ENCODE measurements around the gene TIAM2.
"Not testable (repeated sequence)": the region's sequence is repeated elsewhere in the genome, so short reads cannot be mapped to it uniquely, and the experiment has no call there.

Gene TIAM2

DNA sequence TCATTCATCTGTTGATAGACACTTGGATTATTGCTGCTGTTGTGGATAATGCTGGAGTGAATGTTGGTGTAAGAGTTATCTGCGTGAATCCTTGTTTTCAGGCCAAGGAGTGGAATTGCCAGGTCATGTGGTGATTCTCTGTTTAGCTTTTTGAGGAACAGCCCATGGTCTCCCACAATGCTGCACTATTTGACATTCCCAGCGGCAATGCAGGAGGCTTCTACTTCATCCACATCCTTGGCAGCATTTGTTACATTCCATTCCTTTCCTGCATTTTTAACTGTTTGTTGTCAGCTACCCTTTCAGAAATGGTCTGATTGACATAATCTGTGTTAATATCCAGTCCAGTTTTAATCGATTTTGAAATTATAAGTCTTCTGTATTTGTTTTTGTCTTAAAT, 217.0 kb downstream of the TIAM2 start:
- DNase-seq: no peak

DNA sequence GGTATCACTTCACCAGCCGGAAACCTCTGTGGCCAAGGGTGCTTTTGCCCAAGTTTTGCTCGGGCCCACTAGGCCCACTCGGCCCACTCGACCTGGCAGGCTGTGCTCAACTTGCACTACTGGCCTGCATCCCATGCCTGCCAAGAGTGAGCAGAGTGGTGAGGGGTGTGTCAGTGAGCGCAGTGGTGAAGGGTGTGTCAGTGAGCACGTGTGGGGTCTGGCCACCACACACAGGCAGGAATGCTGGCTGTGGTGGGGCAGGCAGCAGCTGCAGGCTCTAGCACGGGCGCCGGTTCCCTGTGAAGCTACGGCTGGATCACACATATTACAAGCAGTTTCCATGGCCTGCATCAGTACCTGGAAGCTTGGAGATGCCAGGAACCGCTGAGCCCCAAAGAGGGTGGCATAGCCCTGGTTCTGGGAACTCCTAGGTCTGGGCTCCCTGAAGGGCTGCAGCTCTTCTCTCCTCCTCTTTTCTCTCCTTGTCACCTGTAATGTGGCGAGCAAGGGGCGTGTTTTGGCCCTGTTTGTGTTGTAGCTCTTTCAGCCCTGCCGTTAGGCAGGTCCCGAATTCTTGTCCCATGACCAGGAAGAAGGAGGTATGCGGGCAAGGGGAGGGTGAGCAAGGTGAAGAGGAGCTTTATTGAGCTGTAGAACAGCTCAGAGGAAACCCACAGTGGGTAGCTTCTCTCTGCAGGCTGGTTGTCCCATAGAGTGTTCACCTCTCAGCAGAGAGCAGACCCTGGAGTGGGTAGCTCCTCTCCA, 217.7 kb downstream of the TIAM2 start:
- DNase-seq: no peak

DNA sequence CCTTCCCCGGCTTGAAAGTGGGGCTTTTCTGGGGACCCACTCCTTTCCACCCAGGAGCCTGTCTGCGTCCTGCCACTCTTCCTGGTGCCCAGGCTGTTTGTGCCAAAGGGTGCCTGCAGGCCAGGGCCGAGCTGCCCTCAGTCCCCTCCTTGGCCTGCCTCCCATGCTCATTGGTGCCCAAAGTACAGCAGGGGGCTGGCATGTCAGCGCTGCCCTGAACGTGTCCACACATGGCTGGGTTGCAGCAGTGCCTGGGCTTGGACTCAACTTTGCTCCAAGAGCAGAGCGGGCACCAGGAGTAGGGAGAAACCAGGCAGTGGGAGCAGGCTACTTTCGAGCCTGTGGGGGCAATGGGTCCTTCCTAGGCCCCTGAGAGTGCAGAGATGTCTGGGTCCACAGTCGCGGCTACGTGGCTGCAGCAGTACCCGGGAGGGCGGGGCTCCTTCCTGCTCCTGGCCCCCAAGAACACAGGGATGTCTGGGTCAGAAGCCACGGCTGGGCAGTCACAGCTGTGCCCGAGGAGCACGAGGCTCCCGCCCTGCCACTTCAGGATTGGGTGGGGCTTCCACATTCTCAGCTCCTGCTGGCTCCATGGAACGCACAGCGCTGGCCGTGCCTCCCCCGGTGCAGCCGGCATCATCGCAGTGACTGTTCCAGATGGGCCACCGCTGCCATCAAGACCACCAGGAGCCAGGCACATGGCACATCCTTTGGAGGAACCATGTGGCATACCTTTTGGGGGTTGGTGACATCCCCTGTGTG, 218.7 kb downstream of the TIAM2 start:
- DNase-seq: no peak

DNA sequence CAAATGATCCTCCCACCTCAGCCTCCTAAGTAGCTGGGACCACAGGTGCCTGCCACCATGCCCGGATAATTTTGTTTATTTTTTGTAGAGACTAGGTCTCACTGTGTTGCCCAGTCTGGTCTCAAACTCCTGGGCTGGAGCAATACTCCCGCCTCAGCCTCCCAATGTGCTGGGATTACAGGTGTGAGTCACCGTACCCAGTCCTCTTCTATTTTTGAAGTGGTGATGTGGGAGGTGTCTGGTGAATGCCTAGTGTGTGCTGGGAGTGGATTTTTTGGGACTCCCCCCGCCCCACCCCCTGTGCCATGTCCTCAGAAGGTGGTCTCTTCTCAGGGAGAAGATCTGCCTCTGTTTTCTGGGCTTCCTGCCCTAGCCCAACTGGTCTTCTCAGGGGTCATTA, 220.8 kb downstream of the TIAM2 start:
- no peak for DNase-seq

DNA sequence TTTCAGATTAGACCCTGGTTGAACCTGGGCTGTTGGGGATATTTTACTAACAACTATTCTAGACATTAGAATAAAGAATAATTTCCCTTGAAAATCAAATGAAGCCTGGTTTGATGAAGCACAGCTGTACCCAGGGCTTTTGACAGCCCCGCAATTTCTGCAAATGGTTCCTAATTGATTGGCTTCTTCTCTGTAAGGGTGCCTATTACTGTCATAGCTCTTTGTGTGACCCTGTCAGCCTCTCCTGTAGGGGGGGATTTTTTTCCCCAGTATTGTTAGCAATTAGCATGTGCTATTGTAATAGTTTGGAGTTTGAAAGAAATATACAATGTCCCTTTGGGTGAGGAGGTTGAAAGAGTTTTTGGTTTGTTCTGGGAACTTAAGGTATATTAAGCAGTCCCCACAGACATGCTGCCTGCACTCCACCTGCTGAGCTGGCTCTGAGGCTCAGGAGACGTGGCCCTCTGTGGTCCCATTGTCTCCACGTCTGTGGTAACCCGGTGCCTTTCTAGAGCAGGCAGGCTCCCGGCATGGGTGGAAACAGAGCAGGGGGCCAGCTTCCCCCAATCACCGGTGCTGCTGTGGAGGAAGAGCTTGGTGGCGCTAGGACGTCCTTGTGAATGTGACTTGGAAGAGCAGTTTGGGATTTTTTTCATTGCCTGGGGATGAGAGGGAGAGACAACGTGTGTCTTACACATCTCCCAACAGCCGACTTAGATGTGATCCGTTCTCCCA, 221.4 kb downstream of the TIAM2 start:
- no peak for DNase-seq

DNA sequence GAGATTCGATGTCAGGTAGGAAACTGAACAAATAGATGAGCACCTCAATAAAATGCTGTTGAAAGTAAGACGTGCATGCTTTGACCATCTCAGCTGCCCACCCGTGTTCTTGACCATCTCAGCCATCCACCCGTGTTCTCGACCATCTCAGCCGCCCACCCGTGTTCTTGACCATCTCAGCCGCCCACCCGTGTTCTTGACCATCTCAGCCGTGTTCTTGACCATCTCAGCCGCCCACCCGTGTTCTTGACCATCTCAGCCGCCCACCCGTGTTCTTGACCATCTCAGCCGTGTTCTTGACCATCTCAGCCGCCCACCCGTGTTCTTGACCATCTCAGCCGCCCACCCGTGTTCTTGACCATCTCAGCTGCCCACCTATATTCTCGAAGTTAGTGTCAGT, 223.6 kb downstream of the TIAM2 start:
- not testable (repeated sequence) for DNase-seq

DNA sequence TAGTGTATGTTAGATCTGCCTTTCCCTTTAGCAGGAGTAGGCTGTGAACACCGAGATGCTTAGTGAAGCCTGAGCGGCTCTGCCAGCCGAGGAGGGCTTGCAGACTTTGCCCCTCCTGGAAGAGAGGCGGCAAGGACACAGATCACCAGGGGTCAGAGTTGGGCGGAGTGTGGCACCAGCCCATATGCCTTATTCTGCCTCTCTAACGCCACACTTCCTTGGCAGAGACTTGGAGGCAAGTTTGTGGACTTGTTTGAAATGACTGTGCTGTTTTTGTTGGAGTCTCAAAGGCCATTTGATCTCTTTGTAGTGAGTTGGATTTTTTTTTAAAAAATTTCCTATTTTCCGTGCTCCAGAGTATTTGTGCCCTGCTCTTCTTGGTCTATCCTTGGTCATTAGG, 224.2 kb downstream of the TIAM2 start:
- no peak for DNase-seq

DNA sequence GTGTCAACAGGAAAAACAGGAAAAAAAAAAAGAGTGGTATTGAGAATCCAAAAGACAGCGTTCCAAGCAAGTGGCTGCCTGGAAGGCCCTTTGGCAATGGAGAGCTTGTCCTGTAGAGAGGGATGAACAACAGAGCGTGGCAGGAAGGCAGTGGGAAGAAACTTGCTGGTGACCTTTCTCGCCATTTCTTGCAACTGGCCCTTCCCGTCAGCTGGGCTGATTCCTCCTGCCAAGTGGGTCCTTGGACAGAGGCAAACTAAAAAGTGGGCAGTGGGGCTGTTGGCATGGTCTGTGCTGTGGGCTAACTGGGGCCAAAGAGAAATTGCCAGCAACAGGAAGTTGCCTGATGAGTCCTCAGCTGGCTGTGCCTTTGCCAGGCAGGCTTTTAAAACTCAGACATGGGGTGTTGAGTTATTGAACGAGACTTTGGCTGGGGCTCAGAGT, 224.8 kb downstream of the TIAM2 start:
- no peak for DNase-seq

DNA sequence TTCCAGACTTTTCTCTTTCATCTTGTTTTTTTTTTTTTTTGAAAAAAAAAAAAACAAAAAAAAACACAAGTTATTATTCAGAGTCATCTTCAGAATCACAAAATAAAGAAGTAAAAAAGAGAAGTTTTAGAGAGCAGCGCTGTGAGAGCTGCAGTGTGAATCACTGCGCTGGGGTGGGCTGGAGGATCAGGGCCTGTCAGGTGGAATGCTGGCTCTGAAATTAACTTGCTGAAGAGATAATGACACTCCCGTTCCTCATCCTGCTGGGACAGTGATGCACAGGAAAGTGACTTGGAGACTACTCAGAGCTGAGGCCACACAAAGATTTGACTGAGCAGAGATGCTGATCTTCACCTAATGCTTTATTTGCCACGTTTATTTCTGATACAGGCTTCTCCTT, 226.0 kb downstream of the TIAM2 start:
- no peak for DNase-seq

DNA sequence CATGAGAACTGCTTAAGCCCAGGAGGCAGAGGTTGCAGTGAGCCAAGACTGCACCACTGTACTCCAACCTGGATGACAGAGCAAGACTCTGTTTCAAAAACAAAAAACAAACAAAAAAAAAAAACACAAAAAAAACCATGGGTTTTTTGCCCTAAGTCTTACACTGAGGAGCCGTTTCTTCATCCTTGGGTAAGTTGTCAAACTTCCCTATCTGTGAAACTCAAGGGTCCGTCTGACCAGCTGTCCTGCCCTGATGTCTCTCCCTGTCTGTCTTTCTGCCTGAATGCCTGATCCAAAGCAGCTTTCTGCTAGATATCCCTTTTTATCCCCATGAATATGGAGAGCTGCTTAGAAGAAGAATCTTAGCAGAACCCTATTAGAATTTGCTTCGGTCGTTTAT, 227.4 kb downstream of the TIAM2 start:
- no peak for DNase-seq

DNA sequence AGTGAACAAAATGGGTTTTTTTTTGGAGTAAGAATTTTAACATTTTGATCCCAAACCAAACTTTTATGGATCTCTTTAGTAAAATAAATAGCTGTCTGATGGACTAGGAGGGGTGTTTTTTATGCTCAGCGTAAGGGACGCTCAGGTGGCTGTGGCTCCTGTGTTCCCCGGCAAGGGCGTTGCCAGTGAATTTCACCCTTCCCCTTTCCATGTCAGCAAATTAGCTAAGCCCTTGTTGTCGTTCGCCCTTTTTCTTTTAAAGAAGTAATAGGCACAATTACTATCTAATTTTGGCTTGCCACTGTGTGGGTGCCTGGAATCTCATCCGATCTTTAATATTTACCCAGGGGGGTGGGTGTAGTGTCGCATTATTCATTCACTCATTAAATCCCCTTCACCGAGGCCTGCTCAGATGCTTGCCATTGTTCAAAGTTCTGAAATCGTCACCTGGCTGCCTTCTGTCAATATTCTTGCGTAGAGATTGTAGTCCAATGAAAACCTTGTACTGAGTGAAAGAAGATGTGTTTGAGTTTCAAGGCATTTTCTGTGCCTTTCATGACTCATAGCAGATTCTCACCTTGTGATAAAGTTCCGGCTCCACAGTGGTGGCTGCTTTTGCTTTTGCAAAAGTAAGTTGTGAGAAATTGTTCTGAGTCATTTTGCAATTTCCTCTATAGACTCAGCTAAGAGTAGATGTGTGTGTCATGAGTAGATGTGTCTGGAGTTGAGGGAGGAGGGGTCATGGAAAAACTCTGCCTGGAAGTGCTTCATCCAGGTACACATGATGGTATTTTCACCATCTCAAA, 228.7 kb downstream of the TIAM2 start:
- peak; percentile 51 for DNase-seq

DNA sequence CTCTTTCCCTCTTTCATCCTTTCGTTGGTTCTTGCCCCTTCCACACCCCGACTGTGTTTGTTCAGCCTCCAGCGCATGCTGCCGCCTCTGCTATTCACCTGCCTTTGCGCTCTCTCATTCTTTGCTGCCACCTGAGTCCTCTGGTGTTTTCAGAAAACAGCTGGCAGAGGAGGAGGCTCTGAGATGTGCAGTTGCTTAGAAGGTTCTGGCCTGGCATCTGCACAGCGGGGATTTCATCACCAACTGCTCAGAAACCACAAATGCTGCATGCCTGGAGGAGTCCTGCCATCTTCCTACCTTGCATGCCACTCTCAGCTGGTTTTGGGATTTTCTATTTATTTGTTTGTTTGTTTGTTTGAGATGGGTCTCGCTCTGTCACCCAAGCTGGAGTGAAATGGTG, 229.5 kb downstream of the TIAM2 start:
- peak; percentile 6 for DNase-seq

DNA sequence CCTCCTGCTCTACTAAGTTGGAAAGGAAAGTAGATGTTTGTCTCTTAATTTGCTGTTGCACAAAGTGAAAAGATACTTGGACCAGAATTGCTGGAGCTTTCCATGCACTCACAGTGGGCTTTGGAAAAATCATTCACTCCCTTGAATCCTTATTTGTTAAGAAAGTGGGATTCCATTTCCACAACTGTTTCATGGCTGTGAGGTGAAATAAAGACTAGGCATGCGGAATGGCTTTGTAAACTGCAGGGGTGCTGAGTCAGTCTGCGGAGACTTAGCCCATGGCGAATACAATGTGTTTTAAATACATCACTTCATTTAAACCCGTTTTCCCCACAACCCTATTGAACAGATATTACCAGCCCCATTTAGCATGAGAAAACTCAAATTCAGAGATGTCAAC, 231.9 kb downstream of the TIAM2 start:
- no peak for DNase-seq

DNA sequence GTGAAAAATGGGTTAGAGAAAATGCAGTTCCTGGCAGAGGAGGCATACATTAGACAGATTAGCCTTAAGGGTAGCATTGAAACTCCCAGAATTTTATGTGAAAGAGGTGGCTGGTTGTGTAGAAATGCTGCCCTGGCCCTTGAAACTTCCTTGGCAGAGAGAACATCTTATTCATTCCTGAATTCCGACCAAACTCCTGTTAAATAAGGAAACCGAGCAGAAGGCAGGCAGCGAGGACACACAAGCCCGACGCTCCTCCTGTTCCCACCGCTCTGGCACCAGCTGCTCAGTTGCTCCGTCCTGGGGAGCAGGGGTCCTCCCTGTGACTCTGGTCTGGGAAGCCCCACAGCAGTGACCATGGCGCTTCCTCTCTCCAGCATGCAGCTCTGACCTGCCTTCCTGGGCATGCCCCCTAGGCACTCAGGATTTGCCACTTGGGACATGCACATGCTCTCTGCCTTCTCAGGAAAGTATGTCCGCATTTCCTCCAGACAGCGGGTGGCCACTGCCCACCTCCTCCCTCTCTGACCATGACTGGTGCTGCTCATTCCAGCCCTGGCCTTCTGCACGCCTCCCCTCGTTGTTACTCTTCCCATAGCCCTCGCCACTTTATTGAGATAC, 233.5 kb downstream of the TIAM2 start:
- DNase-seq: no peak

DNA sequence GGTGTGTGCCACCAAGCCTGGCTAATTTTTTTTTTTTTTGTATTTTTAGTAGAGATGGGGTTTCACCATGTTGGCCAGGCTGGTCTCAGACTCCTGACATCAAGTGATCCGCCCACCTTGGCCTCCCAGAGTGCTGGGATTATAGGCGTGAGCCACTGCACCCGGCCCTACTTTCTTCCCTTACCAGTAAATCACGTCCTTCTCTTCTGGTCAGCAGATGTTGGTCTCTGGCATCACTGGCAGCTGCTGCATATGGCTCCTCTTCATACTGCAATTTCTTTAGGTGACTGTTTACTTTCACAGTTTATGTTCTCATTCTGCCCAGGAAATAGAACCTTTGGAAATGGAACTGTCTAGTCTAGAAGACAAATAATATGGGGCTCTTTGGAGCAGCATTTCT, 235.9 kb downstream of the TIAM2 start:
- DNase-seq: not testable (repeated sequence)

DNA sequence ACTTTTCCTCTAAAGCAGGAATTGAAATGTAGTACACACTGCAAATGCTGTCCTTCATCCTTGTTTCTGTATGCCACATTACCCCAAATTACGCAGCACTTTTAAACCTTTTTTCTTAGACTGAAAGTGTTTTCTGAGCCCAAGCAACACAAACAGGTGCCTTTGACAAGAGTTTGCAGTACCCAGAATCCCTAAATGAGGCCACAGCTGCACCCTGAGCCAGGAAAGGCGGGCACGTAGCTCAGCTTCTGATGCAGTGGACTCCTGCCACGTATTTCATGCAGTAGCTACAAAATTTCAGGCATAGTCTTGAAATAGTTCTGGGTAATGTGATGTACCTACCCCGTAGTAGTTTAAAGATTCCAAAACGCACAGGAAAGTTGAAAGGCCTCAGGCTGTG, 237.7 kb downstream of the TIAM2 start:
- DNase-seq: no peak

DNA sequence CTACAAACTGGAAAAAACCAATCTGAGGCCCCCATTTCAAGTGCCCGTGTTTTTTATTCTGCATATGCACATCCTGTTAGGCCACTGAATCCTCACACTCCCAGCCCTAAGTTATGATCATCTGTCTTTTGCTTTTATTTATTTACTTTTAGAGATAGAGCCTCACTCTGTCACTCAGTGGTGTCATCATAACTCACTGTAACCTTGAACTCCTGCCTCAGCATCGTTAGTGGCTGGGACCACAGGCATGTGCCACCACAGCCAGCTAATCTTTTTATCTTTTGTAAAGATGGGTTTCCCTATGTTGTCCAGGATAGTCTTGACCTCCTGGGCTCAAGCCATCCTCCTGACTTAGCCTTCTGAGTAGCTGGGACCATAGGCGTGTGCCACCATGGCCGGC, 239.1 kb downstream of the TIAM2 start:
- no peak for DNase-seq

DNA sequence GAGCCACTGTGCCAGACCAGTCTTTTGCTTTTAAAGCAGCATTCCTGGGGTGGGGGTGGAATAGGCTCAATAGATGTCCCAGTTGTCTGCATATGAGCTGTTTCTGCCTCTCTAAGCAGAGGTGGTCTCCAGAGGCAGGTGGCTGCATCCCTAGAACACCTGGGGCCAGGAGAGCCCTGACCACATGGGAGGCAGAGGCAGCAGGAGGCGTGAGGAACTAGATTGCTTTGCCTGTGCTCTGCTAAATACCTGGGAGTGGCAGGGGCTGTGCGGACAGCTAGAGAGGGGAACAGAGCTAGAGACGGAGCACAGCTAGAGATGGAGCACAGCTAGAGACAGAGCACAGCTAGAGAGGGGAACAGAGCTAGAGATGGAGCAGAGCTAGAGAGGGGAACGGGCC, 239.6 kb downstream of the TIAM2 start:
- no peak for DNase-seq

DNA sequence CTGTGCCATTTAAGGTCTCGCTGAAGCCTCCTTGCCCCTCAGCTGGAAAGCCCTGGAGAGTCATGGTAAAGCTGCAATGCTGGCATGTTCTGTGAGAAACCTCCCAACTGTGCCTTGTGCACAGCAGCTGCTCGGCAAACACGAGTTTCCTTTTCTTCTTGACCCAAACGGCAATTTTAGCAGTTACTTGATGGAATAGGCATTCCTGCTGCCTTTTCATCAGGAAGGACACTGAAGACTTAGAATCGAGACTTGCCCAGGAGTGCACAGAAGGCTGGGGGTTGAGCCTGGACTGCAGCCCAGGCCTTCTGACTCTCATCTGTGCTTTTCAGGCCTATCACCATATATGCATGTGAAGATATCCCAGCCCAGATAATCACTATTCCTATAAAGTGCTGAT, 240.0 kb downstream of the TIAM2 start:
- DNase-seq: no peak

DNA sequence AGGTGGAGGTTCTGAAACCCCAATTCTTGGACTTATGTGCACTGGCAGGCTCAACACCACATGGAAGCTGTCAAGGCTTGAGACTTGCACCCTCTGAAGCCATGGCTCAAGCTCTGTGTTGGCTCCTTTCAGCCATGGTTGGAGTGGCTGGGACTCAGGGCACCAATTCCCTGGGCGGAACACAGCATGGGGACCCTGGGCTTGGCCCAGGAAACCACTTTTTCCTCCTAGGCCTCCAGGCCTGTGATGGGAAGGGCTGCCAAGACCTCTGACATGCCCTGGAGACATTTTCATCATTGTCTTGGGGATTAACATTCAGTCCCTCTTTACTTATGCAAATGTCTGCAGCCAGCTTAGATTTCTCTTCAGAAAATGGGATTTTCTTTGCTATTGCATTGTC, 242.5 kb downstream of the TIAM2 start:
- DNase-seq: no peak

DNA sequence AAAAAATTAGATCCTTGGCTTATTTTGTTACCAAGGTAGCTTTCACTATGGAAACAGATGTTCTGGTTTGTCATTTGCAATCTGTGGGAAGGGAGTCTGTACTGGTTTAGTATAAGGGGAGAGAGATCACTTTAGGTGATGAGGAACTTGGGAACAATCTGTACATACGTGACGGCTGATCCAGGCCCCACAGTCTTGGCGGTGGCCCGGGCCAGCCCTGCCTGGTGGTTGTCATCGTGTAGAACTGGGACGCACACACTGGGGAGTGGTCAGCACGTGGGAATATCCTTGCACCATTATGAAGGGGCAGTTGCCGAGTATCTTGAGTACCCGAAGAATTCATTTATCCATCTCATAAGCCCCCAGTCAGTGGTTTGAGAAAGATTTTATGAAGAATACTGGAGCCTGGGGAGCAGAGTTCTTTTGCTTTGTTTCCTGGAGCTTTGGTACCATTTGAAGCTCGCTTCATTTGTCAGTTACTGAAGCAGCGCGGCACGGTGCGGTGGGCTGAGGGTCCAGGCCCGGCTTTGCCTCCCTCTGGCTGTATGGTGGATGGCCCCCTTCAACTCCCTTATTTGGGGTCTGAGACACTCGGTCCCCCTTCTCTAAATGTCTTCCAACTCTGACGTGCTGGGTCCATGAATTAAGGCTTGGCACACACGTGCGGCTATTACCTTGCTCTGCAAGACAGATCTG, 245.9 kb downstream of the TIAM2 start:
- no peak for DNase-seq

DNA sequence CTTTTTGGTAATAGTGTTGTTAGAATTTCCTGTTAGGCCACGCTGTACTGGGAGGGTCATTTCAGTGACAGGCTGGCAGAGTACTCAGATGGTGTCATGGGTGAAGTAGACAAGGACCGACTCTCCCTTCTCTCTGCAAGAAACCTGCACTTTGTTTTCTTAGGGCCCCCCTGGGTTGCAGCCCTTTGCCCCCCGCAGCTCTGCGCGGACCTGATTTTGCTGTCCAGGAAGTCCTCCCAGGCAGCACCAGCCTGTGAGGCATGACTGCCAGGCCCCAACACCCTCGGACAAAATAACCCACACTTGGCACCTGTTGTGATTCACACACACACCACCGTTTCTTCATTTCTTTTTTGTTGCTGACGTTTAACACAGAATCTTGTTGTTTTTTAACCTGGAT, 246.9 kb downstream of the TIAM2 start:
- no peak for DNase-seq

All from MV-4-11 (cell line).